ENCODE data around the gene IFI35. TPM values are rescaled to one million over a fixed set of nuclear protein-coding genes. Genes with fewer than 3 reads are reported as not detected.

Gene IFI35
- total RNA-seq, 4 donors from 2014 or later = 1.3 to 11.0 (median 4.0) TPM

DNA sequence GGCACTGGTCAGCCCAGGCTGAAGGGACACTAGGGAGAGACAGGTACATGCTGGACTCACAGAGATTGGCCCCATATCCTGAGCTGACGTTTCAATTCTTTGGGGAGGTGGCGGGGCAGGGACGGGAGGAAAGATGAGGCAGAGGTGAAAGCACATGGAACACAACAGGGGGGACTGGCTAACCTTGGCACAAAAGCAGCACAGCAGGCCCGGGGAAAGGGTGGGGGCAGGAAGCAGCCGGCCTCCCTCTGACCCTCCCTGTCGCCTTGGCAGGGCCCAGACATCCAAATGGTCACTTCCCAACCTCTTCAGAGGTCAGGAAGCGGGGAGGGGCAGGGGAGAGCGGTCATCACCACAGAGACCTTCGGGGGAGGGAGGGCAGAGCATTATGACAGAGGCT lies 9.0 kb downstream of the IFI35 start:
- ATAC-seq (peak; percentile 37 to 51), DNase-seq (peak in 1 of 2 donors; percentile 50)
- H3K36me3 ChIP-seq = peaks cover 0 to 9% of the 10 kb centered on the region in 2 donors
- no peaks in the 10 kb centered on the region for H3K27me3 ChIP-seq
- in situ Hi-C loops (cut with MboI; ENCODE audit: low sequenced_read_pairs in 4 of 4) = loop anchor here in 1 of 4 donors (25.0 kb wide), 1 partner anchor 297 kb away; no protein-coding TSS in a partner anchor
- H3K9me3 ChIP-seq = no peaks in the 10 kb centered on the region
- peaks cover 14 to 23% of the 10 kb centered on the region in 2 donors for H3K4me1 ChIP-seq
- no peak overlapping the region for H3K4me3 ChIP-seq
- peak overlapping the region; percentile 65 to 78 (median 70) for H3K27ac ChIP-seq
- intact Hi-C loops (cut with DNase I; ENCODE audit: low total_unique reads) = no loop called here
- TF ChIP-seq POLR2A (IDR thresholded peaks at IDR 0.05) = peak in 1 of 2 donors; percentile 16
- TF ChIP-seq, protein P1, sequence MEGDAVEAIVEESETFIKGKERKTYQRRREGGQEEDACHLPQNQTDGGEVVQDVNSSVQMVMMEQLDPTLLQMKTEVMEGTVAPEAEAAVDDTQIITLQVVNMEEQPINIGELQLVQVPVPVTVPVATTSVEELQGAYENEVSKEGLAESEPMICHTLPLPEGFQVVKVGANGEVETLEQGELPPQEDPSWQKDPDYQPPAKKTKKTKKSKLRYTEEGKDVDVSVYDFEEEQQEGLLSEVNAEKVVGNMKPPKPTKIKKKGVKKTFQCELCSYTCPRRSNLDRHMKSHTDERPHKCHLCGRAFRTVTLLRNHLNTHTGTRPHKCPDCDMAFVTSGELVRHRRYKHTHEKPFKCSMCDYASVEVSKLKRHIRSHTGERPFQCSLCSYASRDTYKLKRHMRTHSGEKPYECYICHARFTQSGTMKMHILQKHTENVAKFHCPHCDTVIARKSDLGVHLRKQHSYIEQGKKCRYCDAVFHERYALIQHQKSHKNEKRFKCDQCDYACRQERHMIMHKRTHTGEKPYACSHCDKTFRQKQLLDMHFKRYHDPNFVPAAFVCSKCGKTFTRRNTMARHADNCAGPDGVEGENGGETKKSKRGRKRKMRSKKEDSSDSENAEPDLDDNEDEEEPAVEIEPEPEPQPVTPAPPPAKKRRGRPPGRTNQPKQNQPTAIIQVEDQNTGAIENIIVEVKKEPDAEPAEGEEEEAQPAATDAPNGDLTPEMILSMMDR (IDR thresholded peaks at IDR 0.05 in 4 of 5, conservative IDR thresholded peaks at IDR 0.05 in 1 of 5) = no peak

DNA sequence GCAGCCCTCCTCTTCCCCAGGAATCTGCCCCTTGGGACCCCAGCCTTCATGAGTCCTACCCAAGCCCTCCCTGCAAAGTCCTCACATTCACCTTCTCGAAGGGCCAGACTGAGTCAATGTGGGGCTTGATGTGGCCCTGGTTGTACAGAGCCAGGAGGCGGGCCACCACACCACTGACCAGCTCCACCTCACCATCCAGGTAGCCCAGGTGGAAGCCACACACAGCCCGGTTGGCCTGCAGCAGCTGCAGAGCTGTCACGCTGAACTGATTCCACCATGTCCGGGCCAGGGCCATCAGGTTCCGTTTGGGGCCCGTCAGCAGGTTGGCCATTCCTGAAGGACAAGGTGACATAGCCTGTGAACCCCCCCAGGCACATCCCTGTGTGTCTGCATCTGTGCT lies 9.6 kb downstream of the IFI35 start:
- H3K36me3 ChIP-seq = peaks cover 0 to 9% of the 10 kb centered on the region in 2 donors
- peak overlapping the region; percentile 65 to 78 (median 70) for H3K27ac ChIP-seq
- H3K4me1 ChIP-seq = peaks cover 14 to 23% of the 10 kb centered on the region in 2 donors
- no peak for ATAC-seq
- intact Hi-C loops (cut with DNase I; ENCODE audit: low total_unique reads) (no loop called here), in situ Hi-C loops (cut with MboI; ENCODE audit: low sequenced_read_pairs in 4 of 4) (loop anchor here in 1 of 4 donors (25.0 kb wide), 1 partner anchor 296 kb away; no protein-coding TSS in a partner anchor)
- no peak for TF ChIP-seq POLR2A (IDR thresholded peaks at IDR 0.05)
- TF ChIP-seq, protein P1 (IDR thresholded peaks at IDR 0.05 in 4 of 5, conservative IDR thresholded peaks at IDR 0.05 in 1 of 5) = no peak
- no peaks in the 10 kb centered on the region for H3K27me3 ChIP-seq
- DNase-seq = no peak
- H3K4me3 ChIP-seq = no peak overlapping the region
- no peaks in the 10 kb centered on the region for H3K9me3 ChIP-seq

DNA sequence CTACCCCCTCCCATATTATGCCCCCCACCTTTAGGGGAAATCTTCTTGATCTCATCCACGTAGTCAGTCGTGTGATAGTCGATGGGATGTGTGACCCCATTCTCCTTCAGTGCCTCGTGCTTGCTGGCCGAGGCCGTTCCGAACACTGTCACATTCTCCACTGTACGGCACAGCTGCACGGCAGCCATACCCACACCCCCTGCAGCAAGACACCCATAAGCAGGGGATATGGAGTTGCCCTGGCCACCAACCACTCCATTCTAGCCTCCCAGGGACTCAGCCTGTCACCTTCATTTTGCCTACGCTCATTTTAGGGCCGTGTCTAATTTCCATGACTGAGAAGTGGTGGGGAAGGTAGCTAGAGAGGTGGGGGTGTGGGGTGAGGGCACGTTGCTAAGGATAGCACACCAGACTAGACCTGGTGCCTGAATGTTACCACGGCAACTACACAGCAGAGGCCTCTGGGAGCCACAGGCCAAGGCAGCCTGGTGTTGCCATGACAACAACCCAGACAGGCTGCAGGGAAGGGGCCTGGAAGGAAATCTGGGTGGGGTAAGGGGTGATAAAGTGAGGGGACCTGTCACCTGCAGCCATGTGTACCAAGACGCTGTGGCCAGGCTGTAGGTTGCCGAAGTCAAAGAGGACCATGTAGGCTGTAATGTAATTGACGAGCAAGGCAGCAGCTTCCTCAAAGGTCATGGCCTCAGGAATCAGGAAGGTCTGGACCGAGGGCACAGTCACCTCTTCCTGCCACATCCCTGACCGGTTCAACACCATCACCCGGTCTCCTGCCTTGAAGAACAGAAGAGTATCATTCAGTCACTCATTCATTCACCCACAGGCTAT lies 11.6 kb downstream of the IFI35 start:
- Histone ChIP-seq H3K27ac (peak overlapping the region in 2 of 4 donors; percentile 9 to 83), H3K4me3 (no peak overlapping the region), H3K9me3 (no peaks in the 10 kb centered on the region), H3K36me3 (peaks cover 0 to 9% of the 10 kb centered on the region in 2 donors), H3K4me1 (peaks cover 21 to 27% of the 10 kb centered on the region in 2 donors), H3K27me3 (no peaks in the 10 kb centered on the region)
- intact Hi-C loops (cut with DNase I; ENCODE audit: low total_unique reads) = no loop called here
- in situ Hi-C loops (cut with MboI; ENCODE audit: low sequenced_read_pairs in 4 of 4) = loop anchor here in 1 of 4 donors (25.0 kb wide), 1 partner anchor 294 kb away; no protein-coding TSS in a partner anchor
- TF ChIP-seq, protein P1 (IDR thresholded peaks at IDR 0.05 in 4 of 5, conservative IDR thresholded peaks at IDR 0.05 in 1 of 5) = no peak
- no peak for TF ChIP-seq POLR2A (IDR thresholded peaks at IDR 0.05)
- ATAC-seq = no peak
- no peak for DNase-seq

DNA sequence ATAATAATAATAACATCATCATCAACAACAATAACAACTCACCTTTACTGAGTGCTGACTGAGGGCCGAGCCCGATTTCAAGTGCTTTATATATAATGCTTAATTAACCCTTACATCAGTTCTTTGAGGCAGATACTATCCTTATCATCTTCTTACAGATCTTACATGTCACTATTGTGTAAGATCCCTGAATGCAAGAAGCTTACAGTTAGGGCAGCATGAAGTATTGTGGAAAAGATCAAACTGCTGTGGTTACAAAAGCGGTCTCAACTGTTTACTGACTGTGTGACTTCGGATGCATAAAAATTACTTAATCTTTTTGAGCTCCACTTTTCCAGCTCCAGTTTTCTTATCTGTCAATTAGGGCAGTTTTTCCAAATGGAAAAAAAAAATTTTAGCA lies 12.3 kb downstream of the IFI35 start:
- ATAC-seq (no peak), DNase-seq (no peak)
- Histone ChIP-seq H3K4me1 (peaks cover 21 to 26% of the 10 kb centered on the region in 2 donors), H3K27ac (peak overlapping the region in 3 of 4 donors; percentile 79 to 83 (median 80)), H3K36me3 (peaks cover 0 to 9% of the 10 kb centered on the region in 2 donors), H3K9me3 (no peaks in the 10 kb centered on the region), H3K4me3 (no peak overlapping the region), H3K27me3 (no peaks in the 10 kb centered on the region)
- in situ Hi-C loops (cut with MboI; ENCODE audit: low sequenced_read_pairs in 4 of 4) (loop anchor here in 1 of 4 donors (25.0 kb wide), 1 partner anchor 293 kb away; no protein-coding TSS in a partner anchor), intact Hi-C loops (cut with DNase I; ENCODE audit: low total_unique reads) (no loop called here)
- TF ChIP-seq, protein P1 (IDR thresholded peaks at IDR 0.05 in 4 of 5, conservative IDR thresholded peaks at IDR 0.05 in 1 of 5) = no peak
- no peak for TF ChIP-seq POLR2A (IDR thresholded peaks at IDR 0.05)
